PC-3 (cell line): ENCODE data around the gene IL1RAPL1.

ENCODE experiments used
- CTCF ChIP-seq: fragments of 300-600 bp; sonication (generic); conservative IDR thresholded peaks from 2 replicates; pipeline ENCODE4 v1.5.1; 2017; ENCODE audit warnings: antibody characterized with exemption, low read depth, mild to moderate bottlenecking, low read length
- EZH2 ChIP-seq: fragments of 300-600 bp; sonication (generic); IDR thresholded peaks from one replicate; pipeline ENCODE4 v1.6.1; 2017; ENCODE audit warnings: antibody characterized with exemption, mild to moderate bottlenecking, low read length; ENCODE audit not compliant: unreplicated experiment
- EZH2phosphoT487 ChIP-seq: fragments of 300-600 bp; sonication (generic); IDR thresholded peaks from 2 replicates; pipeline ENCODE4 v1.6.1; 2018; ENCODE audit warnings: mild to moderate bottlenecking, antibody characterized with exemption, low read length, borderline replicate concordance

- no peak for TF ChIP-seq CTCF
- no peak for TF ChIP-seq EZH2
- TF ChIP-seq EZH2phosphoT487 = no peak
These were observed 267.4 kb downstream of the IL1RAPL1 start for GRCh38 chrX:28854637-28855036.
